Measurements from ENCODE around the gene LCE2D.

DNA sequence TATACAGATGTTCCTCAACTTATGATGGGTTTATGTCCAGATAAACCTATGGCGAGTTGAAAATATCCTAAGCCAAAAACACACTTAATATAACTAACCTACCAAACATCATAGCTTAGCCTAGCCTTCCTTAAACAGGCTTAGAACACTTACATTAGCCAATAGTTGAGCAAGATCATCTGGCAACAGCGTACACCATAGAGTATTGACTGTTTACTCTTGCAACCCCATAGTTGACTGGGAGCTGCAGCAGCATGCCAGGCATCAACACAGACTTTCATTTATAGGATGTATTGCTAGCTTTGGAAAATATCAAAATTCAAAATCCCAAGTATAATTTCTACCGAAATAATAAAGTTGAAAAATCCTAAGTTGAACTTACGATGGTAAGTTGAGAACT is 5.5 kb upstream of the LCE2D start:
- TF ChIP-seq, protein P1, sequence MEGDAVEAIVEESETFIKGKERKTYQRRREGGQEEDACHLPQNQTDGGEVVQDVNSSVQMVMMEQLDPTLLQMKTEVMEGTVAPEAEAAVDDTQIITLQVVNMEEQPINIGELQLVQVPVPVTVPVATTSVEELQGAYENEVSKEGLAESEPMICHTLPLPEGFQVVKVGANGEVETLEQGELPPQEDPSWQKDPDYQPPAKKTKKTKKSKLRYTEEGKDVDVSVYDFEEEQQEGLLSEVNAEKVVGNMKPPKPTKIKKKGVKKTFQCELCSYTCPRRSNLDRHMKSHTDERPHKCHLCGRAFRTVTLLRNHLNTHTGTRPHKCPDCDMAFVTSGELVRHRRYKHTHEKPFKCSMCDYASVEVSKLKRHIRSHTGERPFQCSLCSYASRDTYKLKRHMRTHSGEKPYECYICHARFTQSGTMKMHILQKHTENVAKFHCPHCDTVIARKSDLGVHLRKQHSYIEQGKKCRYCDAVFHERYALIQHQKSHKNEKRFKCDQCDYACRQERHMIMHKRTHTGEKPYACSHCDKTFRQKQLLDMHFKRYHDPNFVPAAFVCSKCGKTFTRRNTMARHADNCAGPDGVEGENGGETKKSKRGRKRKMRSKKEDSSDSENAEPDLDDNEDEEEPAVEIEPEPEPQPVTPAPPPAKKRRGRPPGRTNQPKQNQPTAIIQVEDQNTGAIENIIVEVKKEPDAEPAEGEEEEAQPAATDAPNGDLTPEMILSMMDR (conservative IDR thresholded peaks at IDR 0.05), result no peak
- TF ChIP-seq ZFX (IDR thresholded peaks at IDR 0.05), result no peak

Measured in C4-2B (cell line).